ENCODE results near the gene LTC4S.

The LTC4S gene

GRCh38 chr5:179814090-179814489 lies 20.3 kb downstream of the LTC4S start:
- ChIA-PET POLR2A (interaction anchor here (0.6 kb wide), 1 partner anchor 18 kb away, joined by 3 read pairs; no protein-coding TSS in a partner anchor), CTCF (interaction anchor here (0.7 kb wide), 1 partner anchor 54 kb away, joined by 3 read pairs; no protein-coding TSS in a partner anchor)
- DNase-seq (ENCODE audit: extremely low spot score) = no peak
- TF ChIP-seq LEF1 (IDR thresholded peaks at IDR 0.05; ENCODE audit: borderline replicate concordance) (no peak), TARDBP (IDR thresholded peaks at IDR 0.05) (no peak), NFRKB (IDR thresholded peaks at IDR 0.05) (no peak), FOXM1 (IDR thresholded peaks at IDR 0.05; ENCODE audit: borderline replicate concordance) (no peak), CTBP1 (IDR thresholded peaks at IDR 0.05; ENCODE audit: borderline replicate concordance) (no peak), ARNT (IDR thresholded peaks at IDR 0.05) (no peak), ELF4 (IDR thresholded peaks at IDR 0.05) (no peak), L3MBTL2 (conservative IDR thresholded peaks at IDR 0.05) (no peak), SUZ12 (IDR thresholded peaks at IDR 0.05) (no peak), FOXK2 (IDR thresholded peaks at IDR 0.05) (no peak)
- TF ChIP-seq, protein P1, sequence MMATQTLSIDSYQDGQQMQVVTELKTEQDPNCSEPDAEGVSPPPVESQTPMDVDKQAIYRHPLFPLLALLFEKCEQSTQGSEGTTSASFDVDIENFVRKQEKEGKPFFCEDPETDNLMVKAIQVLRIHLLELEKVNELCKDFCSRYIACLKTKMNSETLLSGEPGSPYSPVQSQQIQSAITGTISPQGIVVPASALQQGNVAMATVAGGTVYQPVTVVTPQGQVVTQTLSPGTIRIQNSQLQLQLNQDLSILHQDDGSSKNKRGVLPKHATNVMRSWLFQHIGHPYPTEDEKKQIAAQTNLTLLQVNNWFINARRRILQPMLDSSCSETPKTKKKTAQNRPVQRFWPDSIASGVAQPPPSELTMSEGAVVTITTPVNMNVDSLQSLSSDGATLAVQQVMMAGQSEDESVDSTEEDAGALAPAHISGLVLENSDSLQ (IDR thresholded peaks at IDR 0.05) = no peak

GRCh38 chr5:179815491-179816249 lies 21.9 kb downstream of the LTC4S start:
- CTCF ChIA-PET = no interaction called here
- POLR2A ChIA-PET = no interaction called here
- no peak for TF ChIP-seq NFRKB (IDR thresholded peaks at IDR 0.05)
- TF ChIP-seq L3MBTL2 (conservative IDR thresholded peaks at IDR 0.05) = no peak
- TF ChIP-seq TARDBP (IDR thresholded peaks at IDR 0.05) = no peak
- no peak for TF ChIP-seq FOXM1 (IDR thresholded peaks at IDR 0.05; ENCODE audit: borderline replicate concordance)
- TF ChIP-seq HDGF (IDR thresholded peaks at IDR 0.05; ENCODE audit: borderline replicate concordance) = no peak
- TF ChIP-seq FOXA1 (IDR thresholded peaks at IDR 0.05) = no peak
- no peak for DNase-seq (ENCODE audit: extremely low spot score)

GRCh38 chr5:179816401-179816795 lies 22.6 kb downstream of the LTC4S start:
- POLR2A ChIA-PET = no interaction called here
- TF ChIP-seq, protein P1 (IDR thresholded peaks at IDR 0.05) = no peak
- TF ChIP-seq LEF1 (IDR thresholded peaks at IDR 0.05; ENCODE audit: borderline replicate concordance) = no peak
- no peak for TF ChIP-seq FOXA1 (IDR thresholded peaks at IDR 0.05)
- no peak for TF ChIP-seq NFRKB (IDR thresholded peaks at IDR 0.05)
- TF ChIP-seq ELF4 (IDR thresholded peaks at IDR 0.05) = no peak
- TF ChIP-seq FOXK2 (IDR thresholded peaks at IDR 0.05) = no peak
- CTCF ChIA-PET = no interaction called here
- DNase-seq (ENCODE audit: extremely low spot score) = no peak

DNA sequence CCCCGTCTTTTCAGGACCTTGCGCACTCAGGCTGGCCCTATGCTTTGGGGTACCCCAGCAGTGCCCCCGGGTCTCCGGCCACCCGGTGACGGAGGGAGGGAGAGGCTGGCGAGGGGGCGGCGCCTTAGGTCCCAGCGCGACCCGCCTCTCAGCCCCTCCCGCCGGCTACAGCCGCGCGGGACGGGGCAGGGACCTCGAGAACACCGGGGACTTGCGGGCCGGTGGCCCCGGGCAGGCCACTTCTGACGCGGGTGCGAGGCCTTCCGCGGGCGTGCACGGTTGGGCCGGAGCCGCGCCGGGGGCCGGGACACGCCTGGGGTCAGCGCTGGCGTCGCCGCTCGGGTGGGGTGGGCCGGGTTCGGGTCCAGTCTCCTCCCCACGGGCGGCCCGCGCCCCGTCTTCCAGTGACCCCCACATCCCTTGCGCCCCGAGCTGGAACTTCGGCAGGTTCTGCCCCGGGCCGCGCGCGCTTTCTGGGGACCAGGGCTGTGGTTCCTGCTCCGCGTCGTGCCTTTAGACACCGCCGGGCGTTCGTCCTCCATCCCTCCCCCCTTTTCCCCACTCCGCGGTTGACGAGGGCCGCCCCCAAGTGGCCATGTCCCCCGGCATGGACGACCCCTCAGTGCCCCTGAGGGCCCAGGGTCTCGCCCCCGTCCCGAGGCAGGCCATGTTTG lies 23.1 kb downstream of the LTC4S start:
- TF ChIP-seq SP1 (IDR thresholded peaks at IDR 0.05) (no peak), ELF4 (IDR thresholded peaks at IDR 0.05) (no peak), NFRKB (IDR thresholded peaks at IDR 0.05) (no peak), TARDBP (IDR thresholded peaks at IDR 0.05) (no peak), BHLHE40 (IDR thresholded peaks at IDR 0.05; ENCODE audit: borderline replicate concordance) (no peak), HDGF (IDR thresholded peaks at IDR 0.05; ENCODE audit: borderline replicate concordance) (no peak), CTBP1 (IDR thresholded peaks at IDR 0.05; ENCODE audit: borderline replicate concordance) (no peak), FOXA1 (IDR thresholded peaks at IDR 0.05) (no peak), FOXK2 (IDR thresholded peaks at IDR 0.05) (no peak), FOXM1 (IDR thresholded peaks at IDR 0.05; ENCODE audit: borderline replicate concordance) (no peak)
- TF ChIP-seq, protein P1 (IDR thresholded peaks at IDR 0.05) = no peak
- POLR2A ChIA-PET = no interaction called here
- no peak for DNase-seq (ENCODE audit: extremely low spot score)
- CTCF ChIA-PET = no interaction called here

GRCh38 chr5:179817470-179817840 lies 23.7 kb downstream of the LTC4S start:
- TF ChIP-seq SP1 (IDR thresholded peaks at IDR 0.05) (no peak), FOXK2 (IDR thresholded peaks at IDR 0.05) (no peak), HDGF (IDR thresholded peaks at IDR 0.05; ENCODE audit: borderline replicate concordance) (no peak)
- ChIA-PET CTCF (no interaction called here), POLR2A (no interaction called here)
- DNase-seq (ENCODE audit: extremely low spot score) = no peak

DNA sequence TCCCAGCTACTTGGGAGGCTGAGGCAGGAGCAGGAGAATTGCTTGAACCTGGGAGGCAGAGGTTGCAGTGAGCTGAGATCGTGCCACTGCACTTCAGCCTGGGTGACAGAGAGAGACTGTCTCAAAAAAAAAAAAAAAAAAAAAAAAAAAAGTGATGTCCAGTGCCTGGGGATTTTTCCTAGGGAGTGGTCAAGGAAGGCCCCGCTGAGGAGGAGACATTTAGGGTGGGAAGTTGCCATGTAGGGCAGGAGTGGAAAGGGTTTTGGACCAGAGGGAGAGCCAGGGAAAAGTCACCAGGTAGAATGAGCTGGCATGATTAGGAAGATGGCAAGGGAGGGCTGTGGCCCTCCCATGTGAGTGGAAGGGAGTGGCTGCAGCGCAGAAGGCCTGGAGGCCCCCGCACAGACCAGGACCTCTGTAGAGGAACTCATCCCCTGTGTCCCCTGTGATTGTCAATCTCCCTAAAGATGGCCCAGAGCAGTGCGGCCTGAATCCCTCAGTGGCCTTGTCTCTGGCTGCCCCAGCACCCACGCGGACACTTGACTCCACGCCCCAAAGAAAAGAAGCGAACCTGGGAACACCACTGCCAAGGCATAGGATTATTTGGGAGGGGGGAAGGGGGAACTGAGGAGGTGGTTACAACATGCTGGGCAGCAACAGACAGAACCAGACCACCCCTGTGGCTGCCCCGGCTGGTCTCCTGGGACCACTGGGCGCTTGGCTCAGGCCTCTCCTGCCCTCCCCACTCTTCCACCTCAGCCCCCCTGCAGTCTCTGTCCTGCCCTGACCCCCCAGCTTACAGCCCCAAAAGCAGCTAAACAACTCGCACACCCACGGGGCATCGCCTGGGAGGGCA lies 24.3 kb downstream of the LTC4S start:
- ChIA-PET POLR2A (no interaction called here), CTCF (no interaction called here)
- TF ChIP-seq HDGF (IDR thresholded peaks at IDR 0.05; ENCODE audit: borderline replicate concordance) (0 out of 2 replicates have a peak, but pooled peaks have one; percentile 15), FOXK2 (IDR thresholded peaks at IDR 0.05) (no peak)
- DNase-seq (ENCODE audit: extremely low spot score) = no peak

Data from HEK293T (cell line).